ENCODE measurements around the gene GSK3B. TPM values are rescaled to one million over a fixed set of nuclear protein-coding genes. Genes with fewer than 3 reads are reported as not detected.

Gene GSK3B
- total RNA-seq (2021; ENCODE audit: unreplicated experiment): 50.0 TPM
- polyA plus RNA-seq (2012): 24.6 and 25.6 TPM in 2 replicates
- Bru-seq, nascent RNA: percentile 91 among the genes with signal in this experiment
- BruChase-seq, experiment 1, labeled RNA remaining after a 6-hour chase: percentile 80 among the genes with signal in this experiment
- percentile 80 among the genes with signal in this experiment for BruChase-seq, experiment 2, labeled RNA remaining after a 2-hour chase
- long read RNA-seq, full-length matches to known transcripts: 19 of 35 reads
- long read RNA-seq, partial matches to known transcripts: 1 of 35 reads
- long read RNA-seq, other reads (novel, unspliced or antisense): 15 of 35 reads

GRCh38 chr3:120093911-120094775 is at the start of gene GSK3B:
Gene GSK3B (minus strand): TSS chr3:120094447. CDS start chr3:120093434, 1,013 bp downstream.
- Histone ChIP-seq H3K4me2 (ENCODE audit: low read length) (peak within 1 kb of the TSS; percentile 93), H3K4me3 (replicated peaks in 1 of 2; ENCODE audit: low read depth in 1 of 2, low read length in 2 of 2) (peak within 1 kb of the TSS; percentile 73 to 89), H3K27ac (ENCODE audit: low read depth, low read length) (peak within 1 kb of the TSS; percentile 99), H3K9ac (ENCODE audit: low read length) (peak within 1 kb of the TSS; percentile 93), H3K9me2 (ENCODE audit: insufficient read depth) (no peaks in the 10 kb centered on the region), H3K36me3 (ENCODE audit: control insufficient read depth in 1 of 2, insufficient read depth in 2 of 2, low read length in 2 of 2) (no peaks in the 10 kb centered on the region), H3K9me3 (ENCODE audit: control insufficient read depth in 1 of 2, insufficient read depth in 1 of 2, low read depth in 1 of 2, low read length in 2 of 2) (no peaks in the 10 kb centered on the region), H4K20me1 (ENCODE audit: insufficient read depth) (no peaks in the 10 kb centered on the region), H3K27me3 (ENCODE audit: insufficient read depth, low read length) (no peaks in the 10 kb centered on the region), H3K79me2 (ENCODE audit: insufficient read depth, low read length) (peaks cover 68% of the 10 kb centered on the region), H2AFZ (ENCODE audit: low read depth, low read length, poor library complexity, severe bottlenecking) (peak within 1 kb of the TSS; percentile 39), H3K4me1 (ENCODE audit: control insufficient read depth in 1 of 2, insufficient read depth in 2 of 2, low read length in 2 of 2) (peaks cover 0 to 25% of the 10 kb centered on the region in 2 experiments; a peak in 3 of 4 replicates)
- RAD21 ChIA-PET (ENCODE audit: low non-redundant PET in 1 of 2, low total read pairs in 2 of 2, uncharacterized antibody in 2 of 2, unreplicated experiment in 2 of 2): no interaction called here
- TF ChIP-seq EZH2phosphoT487 (IDR thresholded peaks at IDR 0.05; ENCODE audit: borderline replicate concordance) (no peak), SIN3A (IDR thresholded peaks at IDR 0.05; ENCODE audit: low read depth) (peak; percentile 78), JUND (IDR thresholded peaks at IDR 0.05) (no peak), CTCF (IDR thresholded peaks at IDR 0.05 in 2 of 3, conservative IDR thresholded peaks at IDR 0.05 in 1 of 3; ENCODE audit: borderline replicate concordance in 1 of 3, insufficient read depth in 1 of 3, low read depth in 2 of 3, low read length in 2 of 3) (no peak), POLR2A (IDR thresholded peaks at IDR 0.05; ENCODE audit: borderline replicate concordance, extremely low read depth, insufficient read depth, insufficient read length) (peak; percentile 70), YY1 (IDR thresholded peaks at IDR 0.05; ENCODE audit: extremely low read depth, insufficient replicate concordance, low read depth, low read length) (peak; percentile 30), ZNF274 (IDR thresholded peaks at IDR 0.05; ENCODE audit: low read depth, low read length) (no peak), POLR2AphosphoS5 (IDR thresholded peaks at IDR 0.05; ENCODE audit: low read depth, low read length) (peak; percentile 79), CBX3 (IDR thresholded peaks at IDR 0.05; ENCODE audit: low read depth) (no peak), SP1 (IDR thresholded peaks at IDR 0.05; ENCODE audit: low read depth) (no peak), ZBTB33 (IDR thresholded peaks at IDR 0.05; ENCODE audit: extremely low read depth, insufficient replicate concordance, low read length) (no peak), SRF (IDR thresholded peaks at IDR 0.05; ENCODE audit: low read depth) (no peak), ZFX (IDR thresholded peaks at IDR 0.05) (no peak), REST (IDR thresholded peaks at IDR 0.05; ENCODE audit: low read depth) (no peak), EGR1 (IDR thresholded peaks at IDR 0.05; ENCODE audit: low read depth) (peak; percentile 55), ELF1 (IDR thresholded peaks at IDR 0.05; ENCODE audit: borderline replicate concordance, low read depth) (no peak; the same call in 1 of the 2 replicates)
- BruUV-seq (replicated peaks): no TSS peak
- peak; percentile 72 for ATAC-seq
- CTCF ChIA-PET: interaction anchor here (1.5 kb wide), 1 partner anchor 21 kb away, joined by 5 read pairs; no protein-coding TSS in a partner anchor
- POLR2A ChIA-PET: interaction anchor here (1.0 to 2.1 kb wide), 7 partner anchors 10 to 80 kb away, joined by 3 to 6 read pairs (median 3); no protein-coding TSS in a partner anchor
- intact Hi-C loops (cut with micrococcal nuclease): loop anchor here (10.0 kb wide), 1 partner anchor 629 kb away; the partner anchor contains the start of genes POGLUT1 and TMEM39A
- peak; percentile 99 for DNase-seq (ENCODE audit: low read depth, low spot score)

All from HCT116 (cell line).